Activated CD8-positive, alpha-beta T cell treated with anti-CD3 and anti-CD28 coated beads for 36 hours (primary cell): Measurements from ENCODE around the gene HLA-DOA. TPM values are rescaled to one million over a fixed set of nuclear protein-coding genes. Genes with fewer than 3 reads are reported as not detected.

Experiments used
- ATAC-seq: fragments of 200-7000 bp; cut with Tn5 transposase; one replicate; pipeline ENCODE4 v1.10.0; 2021; ENCODE audit warnings: mild to moderate bottlenecking, moderate library complexity
- CTCF ChIA-PET: fragments of 350-600 bp; sonication (Branson Sonifier 250); formaldehyde crosslinking; loops from one replicate; lab custom pipeline; 2021; ENCODE audit warnings: antibody characterized with exemption; lab: Charles Lee
- POLR2A ChIA-PET: fragments of 350-600 bp; sonication (Branson Sonifier 250); formaldehyde crosslinking; loops from one replicate; lab custom pipeline; 2021; ENCODE audit warnings: antibody characterized with exemption; lab: Charles Lee
- DNase-seq: peaks from one replicate; pipeline ENCODE4 v3.0.0-alpha.2; 2020
- H3K27ac Mint-ChIP-seq: one replicate; pipeline ENCODE4 v1.8.0; 2021; ENCODE audit warnings: mild to moderate bottlenecking, mixed read lengths
- H3K27me3 Mint-ChIP-seq: one replicate; pipeline ENCODE4 v1.8.0; 2021; ENCODE audit warnings: mixed read lengths
- H3K36me3 Mint-ChIP-seq: one replicate; pipeline ENCODE4 v1.8.0; 2021; ENCODE audit warnings: low read depth, mixed read lengths
- H3K4me1 Mint-ChIP-seq: one replicate; pipeline ENCODE4 v1.8.0; 2021; ENCODE audit warnings: low read depth, mixed read lengths
- H3K4me3 Mint-ChIP-seq: one replicate; pipeline ENCODE4 v1.8.0; 2021; ENCODE audit warnings: mild to moderate bottlenecking, moderate library complexity, mixed read lengths
- H3K9me3 Mint-ChIP-seq: one replicate; pipeline ENCODE4 v1.8.0; 2021; ENCODE audit warnings: mixed read lengths
- CTCF ChIP-seq: fragments of 200-600 bp; IDR thresholded peaks from one replicate; pipeline ENCODE4 v1.8.0; 2022; ENCODE audit warnings: antibody characterized with exemption, mild to moderate bottlenecking
- intact Hi-C: fragments of 100-400 bp; cut with micrococcal nuclease; formaldehyde crosslinking; loops from one replicate; pipeline ENCODE4 v1.10.0; 2022
- total RNA-seq, 2 experiments: library from RNA; stranded (reverse); gene quantifications; one replicate each; pipeline ENCODE4 v1.2.3, GENCODE V29; 2021

Gene HLA-DOA
- total RNA-seq, 2 experiments from 2014 or later, result 6.4 to 8.1 TPM

- Mint-ChIP-seq H3K9me3 (no peaks in the 10 kb centered on the region), H3K27me3 (no peaks in the 10 kb centered on the region), H3K36me3 (no peaks in the 10 kb centered on the region), H3K27ac (no peak overlapping the region), H3K4me3 (no peak overlapping the region), H3K4me1 (peaks cover 21% of the 10 kb centered on the region)
- ChIA-PET CTCF (interaction anchor here (0.6 to 4.7 kb wide), 42 partner anchors 11 to 234 kb away, joined by 3 to 42 read pairs (median 4); partner anchors contain the start of genes HLA-DMA and HLA-DPB1), POLR2A (no interaction called here)
- intact Hi-C loops, result loop anchor here (2.0 to 5.0 kb wide), 2 partner anchors 62 to 78 kb away; partner anchors contain the start of gene HLA-DPB1
- DNase-seq (peak; percentile 62), ATAC-seq (peak; percentile 83)
- peak; percentile 80 for TF ChIP-seq CTCF
These were observed 5.6 kb upstream of the HLA-DOA start for GRCh38 chr6:33014841-33015634.

- H3K9me3 Mint-ChIP-seq, result no peaks in the 10 kb centered on the region
- POLR2A ChIA-PET, result no interaction called here
- no peak for DNase-seq
- H3K4me1 Mint-ChIP-seq, result peaks cover 22% of the 10 kb centered on the region
- no peak overlapping the region for H3K4me3 Mint-ChIP-seq
- TF ChIP-seq CTCF, result no peak
- no peak for ATAC-seq
- no peak overlapping the region for H3K27ac Mint-ChIP-seq
- no peaks in the 10 kb centered on the region for H3K36me3 Mint-ChIP-seq
- CTCF ChIA-PET, result interaction anchor here (0.9 to 4.7 kb wide), 10 partner anchors 13 to 235 kb away, joined by 3 to 42 read pairs (median 10); no protein-coding TSS in a partner anchor
- intact Hi-C loops, result loop anchor here (2.0 kb wide), 1 partner anchor 79 kb away; no protein-coding TSS in a partner anchor
- H3K27me3 Mint-ChIP-seq, result no peaks in the 10 kb centered on the region
These were observed 4.2 kb upstream of the HLA-DOA start for GRCh38 chr6:33013608-33014007.

- Mint-ChIP-seq H3K27me3 (no peaks in the 10 kb centered on the region), H3K9me3 (no peaks in the 10 kb centered on the region), H3K27ac (no peak overlapping the region), H3K36me3 (peaks cover 2% of the 10 kb centered on the region), H3K4me1 (peaks cover 25% of the 10 kb centered on the region), H3K4me3 (no peak overlapping the region)
- TF ChIP-seq CTCF, result no peak
- no peak for DNase-seq
- ChIA-PET CTCF (interaction anchor here (0.7 to 2.8 kb wide), 8 partner anchors 8 to 238 kb away, joined by 3 to 10 read pairs (median 4); no protein-coding TSS in a partner anchor), POLR2A (interaction anchor here (0.6 to 1.1 kb wide), 3 partner anchors 39 to 198 kb away, joined by 3 read pairs; partner anchors contain the start of gene RING1)
- no peak for ATAC-seq
- intact Hi-C loops, result no loop called here
These were observed 965 bp upstream of the HLA-DOA start for GRCh38 chr6:33010356-33010755.

GRCh38 chr6:33007831-33008400, 1.5 kb downstream of the HLA-DOA start:
- Mint-ChIP-seq H3K4me3 (peak overlapping the region; percentile 84), H3K27ac (no peak overlapping the region), H3K27me3 (no peaks in the 10 kb centered on the region), H3K9me3 (no peaks in the 10 kb centered on the region), H3K36me3 (peaks cover 2% of the 10 kb centered on the region), H3K4me1 (peaks cover 24% of the 10 kb centered on the region)
- intact Hi-C loops, result loop anchor here (10.0 kb wide), 1 partner anchor 237 kb away; no protein-coding TSS in a partner anchor
- no peak for DNase-seq
- no peak for TF ChIP-seq CTCF
- ChIA-PET CTCF (interaction anchor here (0.9 to 2.8 kb wide), 4 partner anchors 8 to 140 kb away, joined by 3 to 10 read pairs (median 5); no protein-coding TSS in a partner anchor), POLR2A (interaction anchor here (0.6 to 1.4 kb wide), 2 partner anchors 36 to 220 kb away, joined by 3 to 5 read pairs; no protein-coding TSS in a partner anchor)
- no peak for ATAC-seq
